ENCODE data around the gene KRTAP12-2.

Gene KRTAP12-2

GRCh38 chr21:44702973-44703730, 36.4 kb upstream of the KRTAP12-2 start:
- Histone ChIP-seq H3K4me1 (ENCODE audit: low read length) (no peaks in the 10 kb centered on the region), H3K36me3 (replicated peaks; ENCODE audit: low read depth, low read length) (no peaks in the 10 kb centered on the region), H3K4me2 (ENCODE audit: low read length) (no peak overlapping the region), H3K4me3 (ENCODE audit: low read length) (no peak overlapping the region), H4K20me1 (ENCODE audit: insufficient read depth, low read length) (no peaks in the 10 kb centered on the region), H3K9me3 (ENCODE audit: insufficient read depth, low read length) (no peaks in the 10 kb centered on the region), H3K27me3 (ENCODE audit: low read depth, low read length) (no peaks in the 10 kb centered on the region), H3K9ac (ENCODE audit: low read length) (no peak overlapping the region), H2AFZ (ENCODE audit: low read depth, low read length) (no peak overlapping the region), H3K79me2 (ENCODE audit: low read length) (no peaks in the 10 kb centered on the region), H3K27ac (ENCODE audit: low read length) (no peak overlapping the region)
- TF ChIP-seq, protein P1, sequence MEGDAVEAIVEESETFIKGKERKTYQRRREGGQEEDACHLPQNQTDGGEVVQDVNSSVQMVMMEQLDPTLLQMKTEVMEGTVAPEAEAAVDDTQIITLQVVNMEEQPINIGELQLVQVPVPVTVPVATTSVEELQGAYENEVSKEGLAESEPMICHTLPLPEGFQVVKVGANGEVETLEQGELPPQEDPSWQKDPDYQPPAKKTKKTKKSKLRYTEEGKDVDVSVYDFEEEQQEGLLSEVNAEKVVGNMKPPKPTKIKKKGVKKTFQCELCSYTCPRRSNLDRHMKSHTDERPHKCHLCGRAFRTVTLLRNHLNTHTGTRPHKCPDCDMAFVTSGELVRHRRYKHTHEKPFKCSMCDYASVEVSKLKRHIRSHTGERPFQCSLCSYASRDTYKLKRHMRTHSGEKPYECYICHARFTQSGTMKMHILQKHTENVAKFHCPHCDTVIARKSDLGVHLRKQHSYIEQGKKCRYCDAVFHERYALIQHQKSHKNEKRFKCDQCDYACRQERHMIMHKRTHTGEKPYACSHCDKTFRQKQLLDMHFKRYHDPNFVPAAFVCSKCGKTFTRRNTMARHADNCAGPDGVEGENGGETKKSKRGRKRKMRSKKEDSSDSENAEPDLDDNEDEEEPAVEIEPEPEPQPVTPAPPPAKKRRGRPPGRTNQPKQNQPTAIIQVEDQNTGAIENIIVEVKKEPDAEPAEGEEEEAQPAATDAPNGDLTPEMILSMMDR (IDR thresholded peaks at IDR 0.05; ENCODE audit: low read depth, low read length) = no peak
- no peak for TF ChIP-seq EZH2phosphoT487 (IDR thresholded peaks at IDR 0.05; ENCODE audit: low read depth)

DNA sequence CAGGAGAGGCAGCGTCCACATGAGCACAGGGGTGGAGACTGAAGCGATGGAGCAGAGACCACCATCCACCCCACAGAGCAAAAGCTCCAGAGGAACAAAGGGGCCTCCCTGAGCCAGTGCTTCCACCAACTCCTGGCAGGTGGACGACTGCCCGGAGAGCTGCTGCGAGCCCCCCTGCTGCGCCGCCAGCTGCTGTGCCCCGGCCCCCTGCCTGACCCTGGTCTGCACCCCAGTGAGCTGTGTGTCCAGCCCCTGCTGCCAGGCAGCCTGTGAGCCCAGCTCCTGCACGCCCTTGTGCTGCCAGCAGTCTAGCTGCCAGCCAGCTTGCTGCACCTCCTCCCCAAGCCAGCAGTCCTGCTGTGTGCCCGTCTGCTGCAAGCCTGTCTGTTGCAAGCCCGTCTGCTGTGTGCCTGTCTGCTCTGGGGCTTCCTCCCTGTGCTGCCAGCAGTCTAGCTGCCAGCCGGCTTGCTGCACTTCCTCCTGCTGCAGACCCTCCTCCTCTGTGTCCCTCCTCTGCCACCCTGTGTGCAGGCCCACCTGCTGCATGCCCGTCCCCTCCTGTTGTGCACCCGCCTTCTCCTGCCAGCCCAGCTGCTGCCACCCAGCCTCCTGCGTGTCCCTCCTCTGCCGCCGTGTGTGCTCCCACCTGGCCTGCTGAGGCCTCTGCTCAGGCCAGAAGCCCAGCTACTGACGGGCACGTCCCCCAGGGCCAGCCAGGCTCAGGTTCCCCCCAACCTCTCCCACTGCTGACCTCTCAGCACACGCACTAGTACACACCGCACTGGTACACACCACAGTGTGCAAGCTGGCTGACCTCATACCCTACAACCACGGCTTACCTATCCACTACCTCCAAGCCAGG, 35.6 kb upstream of the KRTAP12-2 start:
- Histone ChIP-seq H3K27me3 (ENCODE audit: low read depth, low read length) (no peaks in the 10 kb centered on the region), H3K4me2 (ENCODE audit: low read length) (no peak overlapping the region), H4K20me1 (ENCODE audit: insufficient read depth, low read length) (no peaks in the 10 kb centered on the region), H3K27ac (ENCODE audit: low read length) (no peak overlapping the region), H3K9me3 (ENCODE audit: insufficient read depth, low read length) (no peaks in the 10 kb centered on the region), H2AFZ (ENCODE audit: low read depth, low read length) (no peak overlapping the region), H3K36me3 (replicated peaks; ENCODE audit: low read depth, low read length) (no peaks in the 10 kb centered on the region), H3K4me3 (ENCODE audit: low read length) (no peak overlapping the region), H3K79me2 (ENCODE audit: low read length) (no peaks in the 10 kb centered on the region), H3K9ac (ENCODE audit: low read length) (no peak overlapping the region), H3K4me1 (ENCODE audit: low read length) (no peaks in the 10 kb centered on the region)
- no peak for TF ChIP-seq EZH2phosphoT487 (IDR thresholded peaks at IDR 0.05; ENCODE audit: low read depth)
- TF ChIP-seq, protein P1 (IDR thresholded peaks at IDR 0.05; ENCODE audit: low read depth, low read length) = no peak

DNA sequence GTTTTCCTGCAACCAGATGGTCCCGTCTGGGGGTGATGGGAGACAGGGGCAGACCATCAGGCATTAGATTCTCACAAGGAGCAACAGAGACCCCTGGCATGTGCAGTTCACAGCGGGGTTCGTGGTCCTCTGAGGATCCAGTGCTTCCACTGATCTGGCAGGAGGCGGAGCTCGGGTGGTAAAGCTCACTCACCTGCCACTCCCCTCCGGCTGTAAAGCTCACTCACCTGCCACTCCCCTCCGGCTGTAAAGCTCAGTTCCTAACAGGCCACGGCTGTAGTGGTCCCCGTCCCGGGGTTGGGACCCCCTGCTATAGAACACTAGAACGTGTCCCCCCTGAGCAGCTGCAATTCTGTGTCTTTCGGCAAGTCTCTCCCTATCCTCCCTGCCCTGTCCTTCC, 34.8 kb upstream of the KRTAP12-2 start:
- H3K9me3 ChIP-seq (ENCODE audit: insufficient read depth, low read length) = no peaks in the 10 kb centered on the region
- H3K4me2 ChIP-seq (ENCODE audit: low read length) = no peak overlapping the region
- no peaks in the 10 kb centered on the region for H3K36me3 ChIP-seq (replicated peaks; ENCODE audit: low read depth, low read length)
- H4K20me1 ChIP-seq (ENCODE audit: insufficient read depth, low read length) = no peaks in the 10 kb centered on the region
- no peak overlapping the region for H3K27ac ChIP-seq (ENCODE audit: low read length)
- H3K4me3 ChIP-seq (ENCODE audit: low read length) = no peak overlapping the region
- H3K27me3 ChIP-seq (ENCODE audit: low read depth, low read length) = no peaks in the 10 kb centered on the region
- no peak overlapping the region for H3K9ac ChIP-seq (ENCODE audit: low read length)
- TF ChIP-seq, protein P1 (IDR thresholded peaks at IDR 0.05; ENCODE audit: low read depth, low read length) = no peak
- TF ChIP-seq EZH2phosphoT487 (IDR thresholded peaks at IDR 0.05; ENCODE audit: low read depth) = no peak
- H2AFZ ChIP-seq (ENCODE audit: low read depth, low read length) = no peak overlapping the region
- H3K4me1 ChIP-seq (ENCODE audit: low read length) = no peaks in the 10 kb centered on the region
- no peaks in the 10 kb centered on the region for H3K79me2 ChIP-seq (ENCODE audit: low read length)

DNA sequence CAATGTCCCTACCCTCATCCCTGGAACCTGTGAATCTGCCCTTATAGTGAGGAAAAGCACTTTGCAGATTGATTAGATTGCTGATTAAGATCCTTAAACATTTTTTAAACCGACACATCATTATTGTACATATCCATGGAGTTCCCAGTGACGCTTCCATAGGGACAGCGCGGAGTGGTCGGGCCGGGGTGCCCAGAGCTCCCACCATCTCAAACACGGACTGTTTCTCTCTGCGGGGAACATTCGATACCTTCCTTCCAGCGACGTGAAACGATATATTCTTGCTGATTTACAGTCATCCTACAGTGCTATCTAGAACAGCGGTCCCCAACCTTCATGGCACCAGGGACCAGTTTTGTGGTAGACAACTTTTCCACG, 34.3 kb upstream of the KRTAP12-2 start:
- Histone ChIP-seq H3K4me2 (ENCODE audit: low read length) (no peak overlapping the region), H3K36me3 (replicated peaks; ENCODE audit: low read depth, low read length) (no peaks in the 10 kb centered on the region), H3K79me2 (ENCODE audit: low read length) (no peaks in the 10 kb centered on the region), H4K20me1 (ENCODE audit: insufficient read depth, low read length) (no peaks in the 10 kb centered on the region), H3K4me1 (ENCODE audit: low read length) (no peaks in the 10 kb centered on the region), H3K4me3 (ENCODE audit: low read length) (no peak overlapping the region), H3K9me3 (ENCODE audit: insufficient read depth, low read length) (no peaks in the 10 kb centered on the region), H3K27me3 (ENCODE audit: low read depth, low read length) (no peaks in the 10 kb centered on the region), H2AFZ (ENCODE audit: low read depth, low read length) (no peak overlapping the region), H3K27ac (ENCODE audit: low read length) (no peak overlapping the region), H3K9ac (ENCODE audit: low read length) (no peak overlapping the region)
- TF ChIP-seq, protein P1 (IDR thresholded peaks at IDR 0.05; ENCODE audit: low read depth, low read length) = no peak
- no peak for TF ChIP-seq EZH2phosphoT487 (IDR thresholded peaks at IDR 0.05; ENCODE audit: low read depth)

All from OCI-LY3 (cell line).